A549 (cell line): ENCODE measurements around the gene MLC1.

Source experiments
- BHLHE40 ChIP-seq: IDR thresholded peaks from 2 replicates; pipeline ENCODE4 v1.6.1; 2012; ENCODE audit warnings: low read depth, low read length, inconsistent platforms
- CEBPB ChIP-seq, 2 experiments: fragments of >200 bp in 1 of 2; sonication (Bioruptor Twin) in 1 of 2; formaldehyde crosslinking in 1 of 2; IDR thresholded peaks; 2 replicates each; pipeline ENCODE4 v1.6.1; 2012 to 2016
- POLR2A ChIP-seq: IDR thresholded peaks from 2 replicates; pipeline ENCODE4 v1.6.1; 2012; ENCODE audit warnings: mild to moderate bottlenecking, low read length
- POLR2AphosphoS2 ChIP-seq: conservative IDR thresholded peaks from 2 replicates; pipeline ENCODE4 v1.6.1; 2012; ENCODE audit warnings: low read length, improper control_type of control experiment, inconsistent platforms
- RCOR1 ChIP-seq: fragments of 150-350 bp; IDR thresholded peaks from 2 replicates; pipeline ENCODE4 v1.6.1; 2014; ENCODE audit warnings: antibody characterized with exemption, low read length, low read depth
- TF ChIP-seq, protein P1 (sequence below): fragments of >200 bp; sonication (Bioruptor Twin); formaldehyde crosslinking; IDR thresholded peaks from 3 replicates; pipeline ENCODE4 v1.5.1; 2016
- TF ChIP-seq, protein P2 (sequence below): IDR thresholded peaks from 2 replicates; pipeline ENCODE4 v1.6.1; 2012

GRCh38 chr22:50035976-50036724, 49.1 kb downstream of the MLC1 start:
- no peak for TF ChIP-seq RCOR1
- TF ChIP-seq CEBPB (IDR thresholded peaks at IDR 0.05): no peak
- TF ChIP-seq, protein P1, sequence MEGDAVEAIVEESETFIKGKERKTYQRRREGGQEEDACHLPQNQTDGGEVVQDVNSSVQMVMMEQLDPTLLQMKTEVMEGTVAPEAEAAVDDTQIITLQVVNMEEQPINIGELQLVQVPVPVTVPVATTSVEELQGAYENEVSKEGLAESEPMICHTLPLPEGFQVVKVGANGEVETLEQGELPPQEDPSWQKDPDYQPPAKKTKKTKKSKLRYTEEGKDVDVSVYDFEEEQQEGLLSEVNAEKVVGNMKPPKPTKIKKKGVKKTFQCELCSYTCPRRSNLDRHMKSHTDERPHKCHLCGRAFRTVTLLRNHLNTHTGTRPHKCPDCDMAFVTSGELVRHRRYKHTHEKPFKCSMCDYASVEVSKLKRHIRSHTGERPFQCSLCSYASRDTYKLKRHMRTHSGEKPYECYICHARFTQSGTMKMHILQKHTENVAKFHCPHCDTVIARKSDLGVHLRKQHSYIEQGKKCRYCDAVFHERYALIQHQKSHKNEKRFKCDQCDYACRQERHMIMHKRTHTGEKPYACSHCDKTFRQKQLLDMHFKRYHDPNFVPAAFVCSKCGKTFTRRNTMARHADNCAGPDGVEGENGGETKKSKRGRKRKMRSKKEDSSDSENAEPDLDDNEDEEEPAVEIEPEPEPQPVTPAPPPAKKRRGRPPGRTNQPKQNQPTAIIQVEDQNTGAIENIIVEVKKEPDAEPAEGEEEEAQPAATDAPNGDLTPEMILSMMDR: no peak
- TF ChIP-seq POLR2A: no peak
- no peak for TF ChIP-seq POLR2AphosphoS2
- no peak for TF ChIP-seq BHLHE40
- TF ChIP-seq, protein P2, sequence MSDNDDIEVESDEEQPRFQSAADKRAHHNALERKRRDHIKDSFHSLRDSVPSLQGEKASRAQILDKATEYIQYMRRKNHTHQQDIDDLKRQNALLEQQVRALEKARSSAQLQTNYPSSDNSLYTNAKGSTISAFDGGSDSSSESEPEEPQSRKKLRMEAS: no peak
